Endothelial cell of umbilical vein (primary cell): Measurements from ENCODE around the gene TFG.

Source experiments
- CTCF ChIP-seq, 2 donors: IDR thresholded peaks; 1 replicate in 1 of 2; 2 replicates in 1 of 2; pipeline ENCODE4 v1.5.1; 2011; ENCODE audit warnings: low read length in 2 of 2, mild to moderate bottlenecking in 2 of 2, moderate library complexity in 2 of 2, control low read depth in 1 of 2, inconsistent platforms in 1 of 2, low read depth in 1 of 2; ENCODE audit not compliant: insufficient read depth in 1 of 2; ENCODE audit errors: extremely low read depth in 1 of 2
- FOS ChIP-seq: IDR thresholded peaks from 2 replicates; pipeline ENCODE4 v1.6.1; 2011; ENCODE audit warnings: mild to moderate bottlenecking, low read length, moderate library complexity, borderline replicate concordance; ENCODE audit not compliant: insufficient read depth

DNA sequence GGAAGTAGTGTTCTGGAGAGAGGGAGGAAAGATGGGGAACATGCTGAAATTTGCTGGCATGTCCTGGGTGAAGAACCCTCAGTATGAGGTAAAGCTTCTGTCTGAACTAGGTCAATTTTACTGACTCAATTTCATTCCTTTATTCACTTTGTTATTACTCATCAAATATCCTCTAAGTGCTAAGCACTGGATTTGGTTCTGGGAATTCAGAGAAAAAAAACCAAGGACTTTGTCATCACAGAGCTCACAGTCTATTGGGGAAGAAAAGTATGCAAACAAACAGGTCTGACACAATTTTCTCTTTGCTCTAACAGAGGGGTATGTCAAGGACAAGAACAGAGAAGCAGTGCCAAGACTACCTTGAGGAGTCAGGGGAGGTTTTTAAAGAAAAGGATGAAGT lies 68.0 kb downstream of the TFG start:
- no peak for TF ChIP-seq CTCF (IDR thresholded peaks at IDR 0.05; ENCODE audit: extremely low read depth in 1 of 2, insufficient read depth in 1 of 2, low read depth in 1 of 2, low read length in 2 of 2)
- no peak for TF ChIP-seq FOS
